GM19324 (cell line): ENCODE data around the gene FIGN.
A peak's percentile ranks its signal among the peaks of the same experiment; 100 is the strongest.

Source experiments
- ATAC-seq: cut with Tn5 transposase; IDR thresholded peaks from one replicate; pipeline ENCODE4 v1.9.1; 2021; ENCODE audit warnings: mild to moderate bottlenecking, moderate library complexity; ENCODE audit not compliant: unreplicated experiment, low FRiP score

The FIGN gene

GRCh38 chr2:163630836-163631235, 105.0 kb downstream of the FIGN start:
- no peak for ATAC-seq

DNA sequence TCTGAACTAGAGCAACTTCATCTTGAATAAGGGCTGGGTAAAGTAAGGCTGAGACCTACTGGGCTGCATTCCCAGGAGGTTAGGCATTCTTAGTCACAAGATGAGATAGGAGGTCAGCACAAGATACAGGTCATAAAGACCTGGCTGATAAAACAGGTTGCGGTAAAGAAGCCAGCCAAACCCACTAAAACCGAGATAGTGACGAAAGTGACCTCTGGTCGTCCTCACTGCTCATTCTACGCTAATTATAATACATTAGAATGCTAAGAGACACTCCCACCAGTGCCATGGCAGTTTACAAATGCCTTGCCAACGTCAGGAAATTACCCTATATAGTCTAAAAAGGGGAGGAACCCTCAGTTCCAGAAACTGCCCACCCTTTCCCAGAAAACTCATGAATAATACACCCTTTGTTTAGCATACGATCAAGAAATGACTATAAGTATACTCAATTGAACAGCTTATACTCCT, 109.1 kb downstream of the FIGN start:
- ATAC-seq: no peak

DNA sequence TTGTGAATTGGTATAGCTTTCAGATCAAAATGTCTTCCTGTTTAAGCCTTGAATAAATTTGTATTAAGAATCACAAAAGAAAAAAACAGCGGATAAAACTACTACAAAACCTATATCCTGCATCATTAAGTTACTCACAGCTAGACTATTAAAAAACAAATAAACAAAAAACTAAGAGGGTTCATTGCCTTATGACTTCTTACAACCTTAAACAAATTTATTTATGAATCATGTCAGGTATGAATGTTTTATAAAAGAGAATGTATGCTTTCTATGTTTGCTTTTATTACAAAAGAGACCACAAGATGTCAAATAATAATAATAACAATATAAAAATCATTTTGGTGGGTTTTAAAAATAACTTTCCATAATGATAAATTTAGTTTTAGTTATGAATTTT, 109.6 kb downstream of the FIGN start:
- ATAC-seq: no peak

- ATAC-seq: no peak
Observed at GRCh38 chr2:163625632-163626031, 110.2 kb downstream of the FIGN start.

GRCh38 chr2:163621445-163622004, 114.3 kb downstream of the FIGN start:
- ATAC-seq: no peak

- ATAC-seq: no peak
Observed at GRCh38 chr2:163617517-163617916, 118.3 kb downstream of the FIGN start.

DNA sequence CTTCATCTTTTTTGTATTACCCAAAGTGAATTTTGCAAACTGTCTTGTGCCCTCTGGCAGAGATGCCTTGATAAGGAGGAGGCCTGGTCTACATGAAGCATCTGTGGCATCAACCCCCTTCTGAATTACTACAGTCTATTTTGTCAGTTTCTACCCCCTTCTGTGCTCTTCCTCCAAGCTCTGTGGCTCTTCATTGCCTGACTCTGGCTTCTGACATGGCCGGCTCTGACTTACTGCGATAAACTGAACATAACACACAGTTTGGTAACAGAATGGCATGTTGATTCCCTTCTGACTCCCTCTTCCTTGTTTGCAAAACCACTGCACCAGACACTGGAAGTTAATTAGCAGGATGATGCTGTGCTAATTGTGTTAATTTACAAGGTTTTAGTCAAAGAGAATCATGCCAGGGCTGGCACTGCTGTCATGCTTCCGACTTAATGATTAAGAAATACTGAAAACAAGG, 122.5 kb downstream of the FIGN start:
- ATAC-seq: no peak

DNA sequence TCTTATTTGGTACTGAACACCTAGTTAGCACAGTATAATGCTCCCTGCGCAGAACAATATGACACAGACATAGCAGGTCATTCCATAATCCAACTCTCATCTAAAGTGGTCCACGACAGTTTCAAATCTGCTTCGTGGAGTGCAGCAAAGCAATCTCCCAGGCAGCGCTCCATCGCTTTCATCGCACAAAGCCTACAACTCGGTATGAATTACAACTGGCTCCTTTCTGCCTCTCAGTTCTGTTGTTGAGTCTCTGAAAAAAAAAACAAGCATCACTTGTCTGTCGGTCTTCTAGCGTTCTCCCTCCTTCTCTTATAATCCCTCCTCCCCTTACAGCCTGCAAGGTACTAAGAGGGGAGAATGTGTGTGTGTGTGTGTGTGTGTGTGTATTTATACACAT, 123.5 kb downstream of the FIGN start:
- ATAC-seq: no peak

DNA sequence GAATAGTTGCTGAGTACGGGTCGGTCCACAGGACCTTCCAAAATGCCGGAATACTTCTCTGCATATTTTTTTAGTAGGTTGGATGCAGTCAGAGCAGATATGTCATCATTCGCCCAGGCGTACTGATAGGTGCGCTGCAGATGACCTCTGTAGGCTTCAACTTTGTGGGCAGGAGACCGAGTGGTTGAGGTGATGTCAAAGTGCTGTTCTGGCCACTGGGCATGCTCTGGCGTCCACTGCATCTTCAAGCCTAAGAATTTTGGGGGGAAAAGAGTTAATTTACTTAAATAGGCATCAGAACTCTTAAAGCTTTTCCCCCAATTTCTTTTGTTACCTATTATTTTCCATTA, 124.3 kb downstream of the FIGN start:
- no peak for ATAC-seq

- peak; percentile 68 for ATAC-seq
Observed at GRCh38 chr2:163610817-163611556, 124.8 kb downstream of the FIGN start.

DNA sequence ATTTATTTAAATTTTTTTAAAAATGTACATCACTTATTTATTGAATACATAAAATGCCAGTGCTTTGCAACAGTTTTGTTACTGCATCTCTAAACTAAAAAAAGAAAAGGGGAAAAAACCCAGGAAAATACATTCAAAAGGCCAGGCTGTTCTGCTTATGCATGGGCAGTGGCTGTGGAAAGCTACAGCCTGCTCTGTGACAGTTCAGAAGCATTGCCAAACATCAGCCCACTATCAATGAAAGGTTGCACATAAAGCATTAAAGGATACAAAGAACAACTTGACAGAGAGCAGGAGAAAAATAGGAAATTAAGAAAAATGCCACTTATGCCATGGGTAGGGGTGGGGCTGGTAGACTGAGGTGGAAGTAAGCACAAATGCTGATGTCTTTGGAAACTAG, 128.2 kb downstream of the FIGN start:
- no peak for ATAC-seq

DNA sequence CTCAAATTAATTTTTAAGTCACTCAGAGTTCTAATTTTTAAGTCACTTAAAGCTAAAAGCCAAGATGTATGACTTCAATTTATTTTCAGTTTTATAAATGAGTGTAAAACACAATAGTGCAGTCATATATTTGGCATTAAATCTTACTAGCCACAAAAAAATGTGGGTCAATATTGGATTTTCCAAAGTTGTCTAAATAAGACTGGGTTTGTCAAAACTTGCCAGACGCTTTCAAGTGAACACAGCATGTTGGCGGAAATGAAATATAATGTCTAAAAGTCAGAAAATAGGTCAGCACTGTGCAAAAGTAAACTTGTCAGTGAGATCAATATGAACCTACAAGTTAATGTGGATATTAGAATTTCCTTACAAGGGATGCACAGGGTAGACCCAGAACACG, 128.9 kb downstream of the FIGN start:
- no peak for ATAC-seq

DNA sequence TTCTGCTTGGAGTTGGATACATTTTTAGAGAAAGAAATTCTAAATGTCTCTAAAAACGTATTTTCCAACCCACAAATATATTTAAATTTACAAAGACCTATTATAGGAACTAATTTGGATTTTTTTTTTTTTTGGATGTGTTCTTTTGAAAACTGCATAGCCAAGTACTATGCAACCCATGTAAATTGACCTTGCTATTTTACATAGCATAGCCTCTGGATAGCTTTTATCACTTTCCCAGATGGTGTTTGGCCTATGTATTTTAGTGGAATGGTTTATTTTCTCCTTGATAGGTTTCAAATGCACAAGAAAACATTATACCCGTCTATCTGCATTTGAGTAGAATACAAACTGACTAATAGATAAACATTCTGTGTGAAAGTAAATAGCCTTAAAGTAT, 130.0 kb downstream of the FIGN start:
- ATAC-seq: no peak

GRCh38 chr2:163604941-163605555, 130.8 kb downstream of the FIGN start:
- ATAC-seq: no peak

- ATAC-seq: no peak
Observed at GRCh38 chr2:163602196-163602595, 133.6 kb downstream of the FIGN start.

DNA sequence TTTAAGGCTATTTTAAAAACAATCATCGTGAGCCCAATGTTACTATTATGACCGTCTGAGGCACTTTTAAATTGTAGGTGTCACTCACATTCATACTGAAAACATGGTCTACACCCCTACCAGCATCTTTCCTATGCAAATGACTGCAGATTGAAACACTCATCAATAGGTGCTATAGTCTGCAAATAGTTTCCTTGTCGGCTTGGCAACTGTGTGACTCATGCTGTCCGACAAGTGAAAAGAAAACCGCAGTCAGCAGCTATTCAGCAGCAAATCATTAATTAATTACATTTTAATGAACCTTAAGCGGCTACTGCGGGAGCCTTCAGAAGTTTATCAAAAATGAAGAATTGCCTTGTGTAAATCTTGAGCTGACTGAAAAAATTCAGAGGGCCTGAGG, 134.4 kb downstream of the FIGN start:
- no peak for ATAC-seq

DNA sequence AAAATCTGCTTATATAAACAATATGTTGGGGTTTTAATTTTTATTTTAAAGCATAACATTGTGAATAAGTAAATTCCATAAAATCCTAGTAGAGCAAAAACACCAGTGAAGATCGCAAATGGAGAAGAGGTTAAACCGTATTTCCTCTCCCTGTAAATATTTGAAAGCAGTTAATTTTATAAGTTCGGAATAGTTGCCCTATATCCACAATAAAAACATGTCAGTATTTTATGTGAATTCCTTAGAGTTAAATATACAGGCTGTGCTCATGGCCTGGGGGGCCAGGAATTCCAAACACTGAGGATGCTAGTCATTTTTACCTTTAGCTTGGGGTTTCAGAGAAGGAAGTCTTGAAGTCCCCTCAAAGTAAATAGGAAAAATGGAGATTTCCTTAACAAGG, 135.0 kb downstream of the FIGN start:
- no peak for ATAC-seq

GRCh38 chr2:163595028-163595427, 140.8 kb downstream of the FIGN start:
- no peak for ATAC-seq

GRCh38 chr2:163594497-163594896, 141.3 kb downstream of the FIGN start:
- ATAC-seq: no peak

DNA sequence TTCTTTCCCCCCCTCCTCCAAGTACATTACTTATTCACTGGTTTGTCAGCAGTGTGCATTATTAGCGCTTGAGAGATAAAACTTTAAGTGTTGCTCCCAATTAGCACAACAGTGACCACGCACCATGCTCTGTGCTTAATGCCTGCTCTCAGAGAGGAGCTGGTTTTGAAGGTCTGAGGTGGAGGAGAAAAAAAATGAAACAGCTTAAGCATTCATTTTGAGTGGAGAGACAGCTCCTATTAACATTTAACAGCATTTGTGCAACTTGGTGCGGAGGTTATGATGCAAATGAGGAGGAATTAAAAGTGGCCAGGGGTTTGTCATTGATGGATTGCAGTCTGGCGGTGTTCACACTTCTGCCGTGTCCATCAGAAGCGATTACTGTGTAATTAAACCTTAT, 141.8 kb downstream of the FIGN start:
- no peak for ATAC-seq

- ATAC-seq: no peak
Observed at GRCh38 chr2:163592954-163593622, 142.7 kb downstream of the FIGN start.
